Measurements from ENCODE around the gene EZR. TPM values are rescaled to one million over a fixed set of nuclear protein-coding genes. Genes with fewer than 3 reads are reported as not detected.

EZR gene
- polyA plus RNA-seq, 1 donor (not counting 4 experiments of a cell fraction or from before 2014, with no cell fraction given) = 277 TPM

DNA sequence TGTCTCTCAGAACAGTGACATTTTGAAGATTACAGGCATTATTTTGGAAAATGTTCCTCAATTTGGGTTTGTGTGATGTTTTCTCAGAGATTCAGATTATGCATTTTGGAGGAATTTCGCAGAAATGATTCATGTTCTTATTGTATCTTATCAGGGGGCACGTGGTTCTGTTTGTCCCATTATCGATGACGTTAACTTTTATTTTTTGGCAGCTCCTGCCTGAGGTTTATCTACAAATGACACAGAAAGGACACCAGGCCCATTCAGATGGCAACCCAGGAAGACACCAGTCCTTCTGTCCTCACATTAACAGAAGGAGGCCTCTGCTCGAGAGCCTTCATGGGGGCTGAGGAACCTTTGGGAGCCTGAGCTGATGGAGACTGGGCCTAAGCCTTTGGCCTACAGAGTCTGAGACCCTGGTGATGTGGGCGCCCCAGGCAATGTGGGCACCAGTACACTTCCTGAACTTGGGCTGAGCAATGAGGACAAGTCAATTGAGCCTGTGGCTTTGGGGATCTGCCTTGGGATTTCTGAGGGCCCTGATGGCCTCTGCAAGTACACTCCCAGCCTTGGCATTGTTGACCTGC lies 41.2 kb upstream of the EZR start:
- dilution Hi-C loops (cut with MboI; ENCODE audit: extremely low pct_ligation_motif_present, low sequenced_read_pairs) = no loop called here

DNA sequence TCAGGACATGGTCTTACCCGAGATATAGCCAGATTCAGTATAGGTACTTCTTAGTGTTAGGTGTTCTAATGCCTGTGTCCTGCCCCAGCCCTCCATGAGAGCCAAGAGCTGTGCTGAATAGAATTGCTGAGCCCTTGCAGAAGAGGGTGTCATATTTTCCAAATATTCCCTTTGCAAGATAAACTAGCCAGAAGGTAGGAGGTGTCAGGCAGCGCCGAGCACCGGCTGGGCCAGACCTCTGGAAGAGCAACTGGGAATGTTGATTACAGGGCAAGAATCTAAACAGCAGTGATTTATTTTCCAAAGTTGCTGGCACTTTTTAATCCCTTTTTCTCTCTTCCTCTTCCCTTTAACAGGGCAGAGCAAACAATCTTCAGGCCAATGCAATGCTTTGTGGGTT lies 37.1 kb upstream of the EZR start:
- H3K4me3 ChIP-seq (ENCODE audit: control insufficient read depth in 2 of 3, extremely low read depth in 1 of 3, insufficient read depth in 2 of 3, low read depth in 1 of 3, low read length in 3 of 3) = no peak overlapping the region
- no peak overlapping the region for H3K9ac ChIP-seq (ENCODE audit: control insufficient read depth, extremely low read depth, insufficient read depth, low read length)
- dilution Hi-C loops (cut with MboI; ENCODE audit: extremely low pct_ligation_motif_present, low sequenced_read_pairs) = no loop called here
- H4K20me1 ChIP-seq (ENCODE audit: control insufficient read depth, extremely low read depth, insufficient read depth, low read length) = no peaks in the 10 kb centered on the region
- no peak overlapping the region for H2AFZ ChIP-seq (ENCODE audit: control insufficient read depth, low read length)
- H3K36me3 ChIP-seq (ENCODE audit: control insufficient read depth in 2 of 2, extremely low read depth in 1 of 2, insufficient read depth in 2 of 2, low read length in 2 of 2) = no peaks in the 10 kb centered on the region
- H3K4me2 ChIP-seq (ENCODE audit: control insufficient read depth, extremely low read depth, insufficient read depth, low read depth, low read length) = no peak overlapping the region
- H3K27ac ChIP-seq (ENCODE audit: control insufficient read depth, insufficient read depth, low read length) = no peak overlapping the region
- H3K4me1 ChIP-seq (ENCODE audit: control insufficient read depth, extremely low read depth, insufficient read depth, low read length) = peaks cover 36% of the 10 kb centered on the region
- no peaks in the 10 kb centered on the region for H3K79me2 ChIP-seq (ENCODE audit: control insufficient read depth, insufficient read depth, low read length)
- no peaks in the 10 kb centered on the region for H3K9me3 ChIP-seq (ENCODE audit: control insufficient read depth, low read depth, low read length)
- H3K9me1 ChIP-seq (ENCODE audit: control insufficient read depth, extremely low read depth, insufficient read depth, low read length) = no peaks in the 10 kb centered on the region
- FAIRE-seq (no peak), DNase-seq (ENCODE audit: low read depth, low spot score) (no peak)
- no peak for TF ChIP-seq EZH2 (IDR thresholded peaks at IDR 0.05; ENCODE audit: low read length)
- TF ChIP-seq, protein P1, sequence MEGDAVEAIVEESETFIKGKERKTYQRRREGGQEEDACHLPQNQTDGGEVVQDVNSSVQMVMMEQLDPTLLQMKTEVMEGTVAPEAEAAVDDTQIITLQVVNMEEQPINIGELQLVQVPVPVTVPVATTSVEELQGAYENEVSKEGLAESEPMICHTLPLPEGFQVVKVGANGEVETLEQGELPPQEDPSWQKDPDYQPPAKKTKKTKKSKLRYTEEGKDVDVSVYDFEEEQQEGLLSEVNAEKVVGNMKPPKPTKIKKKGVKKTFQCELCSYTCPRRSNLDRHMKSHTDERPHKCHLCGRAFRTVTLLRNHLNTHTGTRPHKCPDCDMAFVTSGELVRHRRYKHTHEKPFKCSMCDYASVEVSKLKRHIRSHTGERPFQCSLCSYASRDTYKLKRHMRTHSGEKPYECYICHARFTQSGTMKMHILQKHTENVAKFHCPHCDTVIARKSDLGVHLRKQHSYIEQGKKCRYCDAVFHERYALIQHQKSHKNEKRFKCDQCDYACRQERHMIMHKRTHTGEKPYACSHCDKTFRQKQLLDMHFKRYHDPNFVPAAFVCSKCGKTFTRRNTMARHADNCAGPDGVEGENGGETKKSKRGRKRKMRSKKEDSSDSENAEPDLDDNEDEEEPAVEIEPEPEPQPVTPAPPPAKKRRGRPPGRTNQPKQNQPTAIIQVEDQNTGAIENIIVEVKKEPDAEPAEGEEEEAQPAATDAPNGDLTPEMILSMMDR (optimal IDR thresholded peaks at IDR 0.05 in 1 of 3, IDR thresholded peaks at IDR 0.05 in 1 of 3, conservative IDR thresholded peaks at IDR 0.05 in 1 of 3; ENCODE audit: extremely low read depth in 1 of 3, insufficient read depth in 2 of 3, low read length in 3 of 3) = no peak
- H3K27me3 ChIP-seq (ENCODE audit: control insufficient read depth, extremely low read depth, insufficient read depth, low read length) = no peaks in the 10 kb centered on the region

More for the DNA sequence above, 41.2 kb upstream of the EZR start:
- Histone ChIP-seq H3K4me3 (ENCODE audit: control insufficient read depth in 2 of 3, extremely low read depth in 1 of 3, insufficient read depth in 2 of 3, low read depth in 1 of 3, low read length in 3 of 3) (no peak overlapping the region), H3K9me1 (ENCODE audit: control insufficient read depth, extremely low read depth, insufficient read depth, low read length) (no peaks in the 10 kb centered on the region), H3K79me2 (ENCODE audit: control insufficient read depth, insufficient read depth, low read length) (no peaks in the 10 kb centered on the region), H4K20me1 (ENCODE audit: control insufficient read depth, extremely low read depth, insufficient read depth, low read length) (no peaks in the 10 kb centered on the region), H3K27me3 (ENCODE audit: control insufficient read depth, extremely low read depth, insufficient read depth, low read length) (no peaks in the 10 kb centered on the region), H3K4me2 (ENCODE audit: control insufficient read depth, extremely low read depth, insufficient read depth, low read depth, low read length) (no peak overlapping the region), H2AFZ (ENCODE audit: control insufficient read depth, low read length) (no peak overlapping the region), H3K9me3 (ENCODE audit: control insufficient read depth, low read depth, low read length) (no peaks in the 10 kb centered on the region), H3K4me1 (ENCODE audit: control insufficient read depth, extremely low read depth, insufficient read depth, low read length) (no peaks in the 10 kb centered on the region), H3K9ac (ENCODE audit: control insufficient read depth, extremely low read depth, insufficient read depth, low read length) (no peak overlapping the region), H3K27ac (ENCODE audit: control insufficient read depth, insufficient read depth, low read length) (no peak overlapping the region), H3K36me3 (ENCODE audit: control insufficient read depth in 2 of 2, extremely low read depth in 1 of 2, insufficient read depth in 2 of 2, low read length in 2 of 2) (no peaks in the 10 kb centered on the region)
- no peak for DNase-seq (ENCODE audit: low read depth, low spot score)
- FAIRE-seq = no peak
- TF ChIP-seq, protein P1 (optimal IDR thresholded peaks at IDR 0.05 in 1 of 3, IDR thresholded peaks at IDR 0.05 in 1 of 3, conservative IDR thresholded peaks at IDR 0.05 in 1 of 3; ENCODE audit: extremely low read depth in 1 of 3, insufficient read depth in 2 of 3, low read length in 3 of 3) = no peak
- TF ChIP-seq EZH2 (IDR thresholded peaks at IDR 0.05; ENCODE audit: low read length) = no peak
